ENCODE data around the gene MAST2. TPM values are rescaled to one million over a fixed set of nuclear protein-coding genes. Genes with fewer than 3 reads are reported as not detected.

MAST2 gene
- total RNA-seq, 1 experiment from 2014 or later: 37.2 TPM

- no peak for TF ChIP-seq AR (CRISPR knock-in tag; IDR thresholded peaks at IDR 0.05)
- TF ChIP-seq SP1 (CRISPR knock-in tag; conservative IDR thresholded peaks at IDR 0.05): no peak
- no peak for TF ChIP-seq ZBTB21 (CRISPR knock-in tag; IDR thresholded peaks at IDR 0.05; ENCODE audit: borderline replicate concordance)
- TF ChIP-seq E2F4 (CRISPR knock-in tag; IDR thresholded peaks at IDR 0.05; ENCODE audit: borderline replicate concordance, low read depth): no peak
- no peak for TF ChIP-seq TEAD4 (CRISPR knock-in tag; IDR thresholded peaks at IDR 0.05)
- TF ChIP-seq JAZF1 (CRISPR knock-in tag; IDR thresholded peaks at IDR 0.05): no peak
Observed at GRCh38 chr1:46076343-46076742, 272.9 kb downstream of the MAST2 start (continued).

GRCh38 chr1:46077644-46078043 lies 274.2 kb downstream of the MAST2 start:
- Mint-ChIP-seq H3K36me3 (no peaks in the 10 kb centered on the region), H3K4me3 (no peak overlapping the region), H3K27me3 (ENCODE audit: low read depth) (no peaks in the 10 kb centered on the region), H3K9me3 (no peaks in the 10 kb centered on the region), H3K4me1 (no peaks in the 10 kb centered on the region), H3K27ac (no peak overlapping the region)
- TF ChIP-seq, protein P1, sequence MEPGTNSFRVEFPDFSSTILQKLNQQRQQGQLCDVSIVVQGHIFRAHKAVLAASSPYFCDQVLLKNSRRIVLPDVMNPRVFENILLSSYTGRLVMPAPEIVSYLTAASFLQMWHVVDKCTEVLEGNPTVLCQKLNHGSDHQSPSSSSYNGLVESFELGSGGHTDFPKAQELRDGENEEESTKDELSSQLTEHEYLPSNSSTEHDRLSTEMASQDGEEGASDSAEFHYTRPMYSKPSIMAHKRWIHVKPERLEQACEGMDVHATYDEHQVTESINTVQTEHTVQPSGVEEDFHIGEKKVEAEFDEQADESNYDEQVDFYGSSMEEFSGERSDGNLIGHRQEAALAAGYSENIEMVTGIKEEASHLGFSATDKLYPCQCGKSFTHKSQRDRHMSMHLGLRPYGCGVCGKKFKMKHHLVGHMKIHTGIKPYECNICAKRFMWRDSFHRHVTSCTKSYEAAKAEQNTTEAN (CRISPR knock-in tag; IDR thresholded peaks at IDR 0.05): no peak
- TF ChIP-seq JAZF1 (CRISPR knock-in tag; IDR thresholded peaks at IDR 0.05): no peak
- no peak for DNase-seq (ENCODE audit: low spot score)
- ATAC-seq: no peak
- CTCF ChIA-PET: no interaction called here
- POLR2A ChIA-PET: no interaction called here

DNA sequence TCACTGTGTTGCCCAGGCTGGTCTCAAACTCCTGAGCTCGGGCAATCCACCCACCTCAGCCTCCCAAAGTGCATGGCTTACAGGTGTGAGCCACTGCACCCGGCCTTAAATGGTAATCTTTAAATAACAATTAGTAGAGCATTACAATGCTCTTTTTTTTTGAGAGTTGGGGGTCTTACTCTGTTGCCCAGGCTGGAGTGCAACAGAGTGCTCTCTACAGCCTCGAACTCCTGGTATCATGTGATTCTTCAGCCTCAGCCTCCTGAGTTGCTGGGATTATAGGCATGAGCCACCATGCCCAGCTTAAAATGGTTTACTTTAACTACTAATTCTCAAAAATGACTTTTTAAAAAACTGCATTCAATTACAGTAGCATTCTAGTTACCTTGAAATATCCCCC lies 276.8 kb downstream of the MAST2 start:
- Mint-ChIP-seq H3K4me3 (no peak overlapping the region), H3K27me3 (ENCODE audit: low read depth) (no peaks in the 10 kb centered on the region), H3K9me3 (0 out of 2 replicates have a peak, but pooled peaks cover 3% of the 10 kb centered on the region), H3K36me3 (no peaks in the 10 kb centered on the region), H3K27ac (peak overlapping the region; percentile 28; the same call in 1 of the 2 replicates), H3K4me1 (no peaks in the 10 kb centered on the region)
- no peak for TF ChIP-seq OVOL2 (CRISPR knock-in tag; IDR thresholded peaks at IDR 0.05; ENCODE audit: borderline replicate concordance)
- TF ChIP-seq ZNF121 (CRISPR knock-in tag; IDR thresholded peaks at IDR 0.05): 0 out of 2 replicates have a peak, but pooled peaks have one; percentile 60
- ATAC-seq (no peak), DNase-seq (ENCODE audit: low spot score) (no peak)
- POLR2A ChIA-PET: no interaction called here
- CTCF ChIA-PET: interaction anchor here (1.0 kb wide), 1 partner anchor 144 kb away, joined by 4 read pairs; no protein-coding TSS in a partner anchor

GRCh38 chr1:46081206-46081605 lies 277.8 kb downstream of the MAST2 start:
- no peak for DNase-seq (ENCODE audit: low spot score)
- H3K36me3 Mint-ChIP-seq: no peaks in the 10 kb centered on the region
- H3K4me3 Mint-ChIP-seq: no peak overlapping the region
- CTCF ChIA-PET: interaction anchor here (1.1 kb wide), 1 partner anchor 142 kb away, joined by 3 read pairs; no protein-coding TSS in a partner anchor
- H3K9me3 Mint-ChIP-seq: 0 out of 2 replicates have a peak, but pooled peaks cover 3% of the 10 kb centered on the region
- TF ChIP-seq MXD4 (CRISPR knock-in tag; IDR thresholded peaks at IDR 0.05; ENCODE audit: borderline replicate concordance): no peak
- TF ChIP-seq, protein P2, sequence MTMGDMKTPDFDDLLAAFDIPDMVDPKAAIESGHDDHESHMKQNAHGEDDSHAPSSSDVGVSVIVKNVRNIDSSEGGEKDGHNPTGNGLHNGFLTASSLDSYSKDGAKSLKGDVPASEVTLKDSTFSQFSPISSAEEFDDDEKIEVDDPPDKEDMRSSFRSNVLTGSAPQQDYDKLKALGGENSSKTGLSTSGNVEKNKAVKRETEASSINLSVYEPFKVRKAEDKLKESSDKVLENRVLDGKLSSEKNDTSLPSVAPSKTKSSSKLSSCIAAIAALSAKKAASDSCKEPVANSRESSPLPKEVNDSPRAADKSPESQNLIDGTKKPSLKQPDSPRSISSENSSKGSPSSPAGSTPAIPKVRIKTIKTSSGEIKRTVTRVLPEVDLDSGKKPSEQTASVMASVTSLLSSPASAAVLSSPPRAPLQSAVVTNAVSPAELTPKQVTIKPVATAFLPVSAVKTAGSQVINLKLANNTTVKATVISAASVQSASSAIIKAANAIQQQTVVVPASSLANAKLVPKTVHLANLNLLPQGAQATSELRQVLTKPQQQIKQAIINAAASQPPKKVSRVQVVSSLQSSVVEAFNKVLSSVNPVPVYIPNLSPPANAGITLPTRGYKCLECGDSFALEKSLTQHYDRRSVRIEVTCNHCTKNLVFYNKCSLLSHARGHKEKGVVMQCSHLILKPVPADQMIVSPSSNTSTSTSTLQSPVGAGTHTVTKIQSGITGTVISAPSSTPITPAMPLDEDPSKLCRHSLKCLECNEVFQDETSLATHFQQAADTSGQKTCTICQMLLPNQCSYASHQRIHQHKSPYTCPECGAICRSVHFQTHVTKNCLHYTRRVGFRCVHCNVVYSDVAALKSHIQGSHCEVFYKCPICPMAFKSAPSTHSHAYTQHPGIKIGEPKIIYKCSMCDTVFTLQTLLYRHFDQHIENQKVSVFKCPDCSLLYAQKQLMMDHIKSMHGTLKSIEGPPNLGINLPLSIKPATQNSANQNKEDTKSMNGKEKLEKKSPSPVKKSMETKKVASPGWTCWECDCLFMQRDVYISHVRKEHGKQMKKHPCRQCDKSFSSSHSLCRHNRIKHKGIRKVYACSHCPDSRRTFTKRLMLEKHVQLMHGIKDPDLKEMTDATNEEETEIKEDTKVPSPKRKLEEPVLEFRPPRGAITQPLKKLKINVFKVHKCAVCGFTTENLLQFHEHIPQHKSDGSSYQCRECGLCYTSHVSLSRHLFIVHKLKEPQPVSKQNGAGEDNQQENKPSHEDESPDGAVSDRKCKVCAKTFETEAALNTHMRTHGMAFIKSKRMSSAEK (CRISPR knock-in tag; IDR thresholded peaks at IDR 0.05; ENCODE audit: borderline replicate concordance): no peak
- no peak for TF ChIP-seq EMX1 (CRISPR knock-in tag; IDR thresholded peaks at IDR 0.05)
- TF ChIP-seq ESRRA (CRISPR knock-in tag; IDR thresholded peaks at IDR 0.05; ENCODE audit: borderline replicate concordance): no peak
- no peak for TF ChIP-seq ZNF416 (CRISPR knock-in tag; IDR thresholded peaks at IDR 0.05)
- no peak for TF ChIP-seq NFATC4 (CRISPR knock-in tag; IDR thresholded peaks at IDR 0.05)
- ATAC-seq: no peak
- POLR2A ChIA-PET: interaction anchor here (0.5 kb wide), 1 partner anchor 10 kb away, joined by 5 read pairs; no protein-coding TSS in a partner anchor
- no peak overlapping the region for H3K27ac Mint-ChIP-seq
- H3K4me1 Mint-ChIP-seq: no peaks in the 10 kb centered on the region
- no peaks in the 10 kb centered on the region for H3K27me3 Mint-ChIP-seq (ENCODE audit: low read depth)
